ENCODE results near the gene PCDH15.

The PCDH15 gene

DNA sequence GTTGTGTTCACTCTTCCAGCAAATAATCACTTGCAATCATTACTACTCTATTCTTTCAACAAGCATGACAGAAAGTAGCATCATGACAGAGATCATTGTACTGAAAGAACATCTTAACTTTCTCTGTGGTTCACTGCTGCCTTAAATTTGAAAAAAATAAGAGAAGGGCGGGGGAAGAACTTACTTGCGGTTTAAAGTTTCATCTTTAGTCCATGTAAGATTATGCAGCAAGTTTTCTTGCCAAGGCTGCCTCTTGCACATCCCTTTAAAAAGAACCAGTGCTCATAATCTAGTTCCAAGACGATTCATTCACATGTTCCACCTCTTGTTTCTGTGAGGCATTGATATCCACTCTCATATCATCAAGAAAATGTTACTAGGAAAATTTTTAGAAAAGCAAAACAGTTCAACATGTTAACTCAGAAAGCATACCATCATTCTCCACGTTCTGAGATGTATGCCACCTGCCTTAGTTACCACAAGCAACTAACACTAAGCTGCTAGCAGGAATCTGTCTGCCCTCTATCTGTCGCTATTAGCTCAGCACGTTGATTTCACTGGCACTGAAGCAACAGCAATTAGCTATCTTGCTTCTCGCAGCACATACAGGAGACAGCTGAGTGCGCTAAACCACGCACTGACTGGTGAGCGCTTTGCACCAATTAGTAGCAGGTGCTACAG is at the start of gene PCDH15:
TSS of gene PCDH15 (minus strand) at position 491 of the 681 bp plus-strand sequence. CDS start 136,969 bp downstream, outside the sequence.
- TF ChIP-seq EZH2phosphoT487 (IDR thresholded peaks at IDR 0.05; ENCODE audit: borderline replicate concordance): no peak
- TF ChIP-seq, protein P1, sequence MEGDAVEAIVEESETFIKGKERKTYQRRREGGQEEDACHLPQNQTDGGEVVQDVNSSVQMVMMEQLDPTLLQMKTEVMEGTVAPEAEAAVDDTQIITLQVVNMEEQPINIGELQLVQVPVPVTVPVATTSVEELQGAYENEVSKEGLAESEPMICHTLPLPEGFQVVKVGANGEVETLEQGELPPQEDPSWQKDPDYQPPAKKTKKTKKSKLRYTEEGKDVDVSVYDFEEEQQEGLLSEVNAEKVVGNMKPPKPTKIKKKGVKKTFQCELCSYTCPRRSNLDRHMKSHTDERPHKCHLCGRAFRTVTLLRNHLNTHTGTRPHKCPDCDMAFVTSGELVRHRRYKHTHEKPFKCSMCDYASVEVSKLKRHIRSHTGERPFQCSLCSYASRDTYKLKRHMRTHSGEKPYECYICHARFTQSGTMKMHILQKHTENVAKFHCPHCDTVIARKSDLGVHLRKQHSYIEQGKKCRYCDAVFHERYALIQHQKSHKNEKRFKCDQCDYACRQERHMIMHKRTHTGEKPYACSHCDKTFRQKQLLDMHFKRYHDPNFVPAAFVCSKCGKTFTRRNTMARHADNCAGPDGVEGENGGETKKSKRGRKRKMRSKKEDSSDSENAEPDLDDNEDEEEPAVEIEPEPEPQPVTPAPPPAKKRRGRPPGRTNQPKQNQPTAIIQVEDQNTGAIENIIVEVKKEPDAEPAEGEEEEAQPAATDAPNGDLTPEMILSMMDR (conservative IDR thresholded peaks at IDR 0.05; ENCODE audit: low read length): peak; percentile 29
- Histone ChIP-seq H3K4me3 (ENCODE audit: low read length, poor library complexity, severe bottlenecking) (no peak within 1 kb of the TSS), H3F3A (ENCODE audit: low read depth) (no peaks in the 10 kb centered on the region), H3K4me1 (ENCODE audit: insufficient read depth, low read length, poor library complexity, severe bottlenecking) (no peaks in the 10 kb centered on the region), H3K9me3 (ENCODE audit: insufficient read depth, low read depth, low read length) (no peaks in the 10 kb centered on the region), H2AFZ (ENCODE audit: low read length) (no peak within 1 kb of the TSS), H3K9me2 (replicated peaks; ENCODE audit: low read depth, low read length) (no peaks in the 10 kb centered on the region), H3K79me2 (ENCODE audit: insufficient read depth, low read length) (no peaks in the 10 kb centered on the region), H4K20me1 (ENCODE audit: insufficient read depth, low read length, poor library complexity, severe bottlenecking) (no peaks in the 10 kb centered on the region), H3K36me3 (ENCODE audit: insufficient read depth, low read length) (no peaks in the 10 kb centered on the region), H3K9ac (ENCODE audit: low read depth, low read length, poor library complexity, severe bottlenecking) (no peak within 1 kb of the TSS), H3K27me3 (ENCODE audit: insufficient read depth, low read length, poor library complexity, severe bottlenecking) (no peaks in the 10 kb centered on the region), H3K4me2 (ENCODE audit: low read depth, low read length, poor library complexity, severe bottlenecking) (no peak within 1 kb of the TSS)

DNA sequence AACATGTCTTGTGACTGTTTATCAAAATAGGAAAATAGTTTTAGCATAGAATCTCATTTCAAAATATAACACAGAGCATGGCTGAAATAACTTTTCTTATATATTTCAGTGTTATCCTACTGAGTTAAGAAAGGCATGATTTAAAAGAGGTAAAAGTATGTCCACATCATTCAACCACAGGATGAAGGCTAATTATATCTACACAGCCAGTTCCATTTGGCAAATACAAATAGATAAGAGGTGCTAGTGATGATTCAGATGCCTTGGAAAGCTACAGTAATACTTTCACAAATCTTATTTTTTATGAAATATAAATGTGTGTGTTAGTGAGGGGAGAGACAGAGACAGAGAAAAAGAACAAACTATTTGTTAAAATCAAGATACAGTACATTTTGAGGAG is 42.9 kb upstream of the PCDH15 start:
- H3K4me3 ChIP-seq (ENCODE audit: low read length, poor library complexity, severe bottlenecking): no peak overlapping the region
- no peaks in the 10 kb centered on the region for H3K4me1 ChIP-seq (ENCODE audit: insufficient read depth, low read length, poor library complexity, severe bottlenecking)
- H3K9me2 ChIP-seq (replicated peaks; ENCODE audit: low read depth, low read length): no peaks in the 10 kb centered on the region
- H3K9ac ChIP-seq (ENCODE audit: low read depth, low read length, poor library complexity, severe bottlenecking): no peak overlapping the region
- no peaks in the 10 kb centered on the region for H3K79me2 ChIP-seq (ENCODE audit: insufficient read depth, low read length)
- TF ChIP-seq EZH2phosphoT487 (IDR thresholded peaks at IDR 0.05; ENCODE audit: borderline replicate concordance): no peak
- TF ChIP-seq, protein P1 (conservative IDR thresholded peaks at IDR 0.05; ENCODE audit: low read length): no peak
- no peak overlapping the region for H3K4me2 ChIP-seq (ENCODE audit: low read depth, low read length, poor library complexity, severe bottlenecking)
- no peaks in the 10 kb centered on the region for H4K20me1 ChIP-seq (ENCODE audit: insufficient read depth, low read length, poor library complexity, severe bottlenecking)
- H3K36me3 ChIP-seq (ENCODE audit: insufficient read depth, low read length): no peaks in the 10 kb centered on the region
- no peaks in the 10 kb centered on the region for H3F3A ChIP-seq (ENCODE audit: low read depth)
- no peaks in the 10 kb centered on the region for H3K9me3 ChIP-seq (ENCODE audit: insufficient read depth, low read depth, low read length)
- H2AFZ ChIP-seq (ENCODE audit: low read length): no peak overlapping the region
- H3K27me3 ChIP-seq (ENCODE audit: insufficient read depth, low read length, poor library complexity, severe bottlenecking): no peaks in the 10 kb centered on the region

DNA sequence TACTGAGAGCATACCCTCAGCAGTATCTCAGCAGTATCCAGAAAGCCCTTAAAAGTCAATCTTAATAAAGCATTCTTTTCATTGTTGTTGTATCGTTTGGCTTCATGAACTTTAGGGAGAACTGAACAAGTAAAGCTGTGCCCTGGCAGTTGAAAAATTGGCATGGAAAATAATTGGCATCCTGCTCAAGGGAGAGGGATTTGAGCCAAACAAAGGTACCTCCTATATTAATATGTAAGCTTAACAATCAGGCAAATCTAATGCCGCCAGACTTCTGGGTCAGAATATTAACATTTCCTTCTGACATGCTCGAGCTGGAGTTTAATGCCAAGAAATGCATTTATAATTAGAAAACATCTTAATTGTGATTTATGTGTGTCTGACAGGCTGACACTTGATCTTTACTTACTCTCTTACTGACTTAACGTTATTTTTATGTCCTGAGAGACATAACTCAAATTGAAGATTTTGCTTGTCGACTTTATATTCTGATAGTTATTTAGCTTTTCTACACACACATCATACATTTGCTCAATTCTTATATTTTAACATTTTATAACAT is 42.1 kb upstream of the PCDH15 start:
- Histone ChIP-seq H3K36me3 (ENCODE audit: insufficient read depth, low read length) (no peaks in the 10 kb centered on the region), H4K20me1 (ENCODE audit: insufficient read depth, low read length, poor library complexity, severe bottlenecking) (no peaks in the 10 kb centered on the region), H3K4me2 (ENCODE audit: low read depth, low read length, poor library complexity, severe bottlenecking) (no peak overlapping the region), H3K27me3 (ENCODE audit: insufficient read depth, low read length, poor library complexity, severe bottlenecking) (no peaks in the 10 kb centered on the region), H3K79me2 (ENCODE audit: insufficient read depth, low read length) (no peaks in the 10 kb centered on the region), H3K9me3 (ENCODE audit: insufficient read depth, low read depth, low read length) (no peaks in the 10 kb centered on the region), H3K4me3 (ENCODE audit: low read length, poor library complexity, severe bottlenecking) (no peak overlapping the region), H3K9ac (ENCODE audit: low read depth, low read length, poor library complexity, severe bottlenecking) (no peak overlapping the region), H2AFZ (ENCODE audit: low read length) (no peak overlapping the region), H3K9me2 (replicated peaks; ENCODE audit: low read depth, low read length) (no peaks in the 10 kb centered on the region), H3F3A (ENCODE audit: low read depth) (no peaks in the 10 kb centered on the region), H3K4me1 (ENCODE audit: insufficient read depth, low read length, poor library complexity, severe bottlenecking) (no peaks in the 10 kb centered on the region)
- TF ChIP-seq, protein P1 (conservative IDR thresholded peaks at IDR 0.05; ENCODE audit: low read length): no peak
- TF ChIP-seq EZH2phosphoT487 (IDR thresholded peaks at IDR 0.05; ENCODE audit: borderline replicate concordance): no peak

Data from Loucy (cell line).